Measurements from ENCODE around the gene LRP1. TPM values are rescaled to one million over a fixed set of nuclear protein-coding genes. Genes with fewer than 3 reads are reported as not detected.

The LRP1 gene
- total and polyA plus RNA-seq, 2 experiments from 2014 or later, result 26.6 to 145 TPM

DNA sequence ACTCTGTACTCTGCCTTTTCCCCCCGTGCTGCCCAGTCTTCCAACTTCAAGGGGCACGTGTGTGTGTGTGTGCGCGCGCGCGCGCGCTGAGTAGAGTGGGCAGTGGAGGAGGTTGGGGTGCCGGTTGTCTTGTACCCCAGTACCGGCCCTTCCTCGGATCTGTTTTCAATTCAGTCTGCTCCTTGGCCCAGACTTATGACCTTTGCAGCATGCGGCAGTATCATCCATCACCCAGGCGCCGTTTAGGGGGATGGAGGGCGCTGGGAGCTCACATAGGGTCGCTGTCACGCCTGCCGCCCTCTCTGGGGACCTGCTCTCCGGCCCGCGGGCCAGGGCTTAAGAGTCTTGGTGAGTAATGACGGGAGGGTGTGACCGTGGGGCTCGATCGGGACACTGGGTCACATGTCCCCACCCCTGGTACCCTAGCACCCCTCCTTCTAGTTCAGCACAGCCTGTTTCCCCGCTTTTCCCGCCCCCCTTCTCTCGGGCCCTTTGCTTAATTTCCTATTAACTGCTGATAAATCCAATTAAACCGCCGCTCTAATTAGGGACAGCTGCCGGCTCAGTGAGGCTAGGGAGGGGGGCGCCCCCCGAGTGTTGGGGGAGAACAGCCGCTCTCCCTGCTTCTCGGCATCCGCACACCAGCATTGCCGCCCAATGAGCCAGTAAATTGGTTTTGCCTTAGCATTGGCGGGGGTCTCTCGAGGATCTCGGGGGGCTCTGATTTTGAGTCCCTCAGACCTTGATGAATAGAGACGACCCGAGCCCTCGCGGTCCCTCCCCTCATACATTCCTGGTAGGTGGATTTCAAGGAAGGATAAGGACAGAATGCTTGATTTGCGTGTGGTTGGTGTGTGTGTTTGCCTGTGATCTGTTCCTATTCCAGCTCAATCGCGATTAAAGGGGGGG is 113.4 kb downstream of the LRP1 start:
- H3K4me3 Mint-ChIP-seq, result peak overlapping the region; percentile 79
- no peaks in the 10 kb centered on the region for H3K9me3 Mint-ChIP-seq

DNA sequence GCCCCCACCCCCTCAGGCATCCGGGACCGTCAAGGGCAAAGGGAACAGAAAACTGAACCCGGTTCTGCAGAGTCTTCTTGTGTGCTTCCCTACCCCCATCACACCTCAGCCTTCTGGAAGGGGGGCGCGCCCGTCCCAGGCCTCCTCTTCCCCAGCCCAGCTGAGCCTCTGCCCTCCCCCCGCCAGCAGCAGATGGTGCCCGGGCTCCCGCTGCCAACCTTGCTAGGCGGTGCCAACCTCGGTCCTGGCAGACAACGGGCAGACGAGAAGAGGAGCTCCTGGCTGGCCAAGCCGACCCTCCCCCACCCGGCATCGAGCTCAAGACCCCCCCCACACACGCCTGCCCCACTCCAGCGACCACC is 114.0 kb downstream of the LRP1 start:
- H3K27me3 Mint-ChIP-seq (ENCODE audit: insufficient read depth, low read depth, poor library complexity), result peaks cover 77% of the 10 kb centered on the region
- H3K27me3 ChIP-seq (ENCODE audit: insufficient read depth), result peaks cover 69% of the 10 kb centered on the region
- H3K4me3 Mint-ChIP-seq, result peak overlapping the region; percentile 79
- H3K4me1 ChIP-seq (ENCODE audit: insufficient read depth), result peaks cover 40% of the 10 kb centered on the region
- H3K4me1 Mint-ChIP-seq, result peaks cover 58% of the 10 kb centered on the region
- no peaks in the 10 kb centered on the region; the same call in 1 of the 2 replicates for H4K20me1 ChIP-seq (replicated peaks; ENCODE audit: insufficient read depth)
- no peak overlapping the region for H2AFZ ChIP-seq
- ATAC-seq (no peak), DNase-seq (ENCODE audit: low spot score) (no peak)
- no peaks in the 10 kb centered on the region for H3K9me2 ChIP-seq (ENCODE audit: insufficient read depth)
- no peak overlapping the region for H3K27ac Mint-ChIP-seq
- no peaks in the 10 kb centered on the region; the same call in 2 of the 3 replicates for H3K36me3 Mint-ChIP-seq (ENCODE audit: low read depth)
- H3K9me3 Mint-ChIP-seq, result no peaks in the 10 kb centered on the region
- H3K4me2 ChIP-seq, result peak overlapping the region; percentile 99
- H3K79me2 ChIP-seq (replicated peaks; ENCODE audit: insufficient read depth), result no peaks in the 10 kb centered on the region
- no peaks in the 10 kb centered on the region for H3K36me3 ChIP-seq (ENCODE audit: insufficient read depth)
- H3F3A ChIP-seq (replicated peaks; ENCODE audit: low read depth), result peaks cover 8% of the 10 kb centered on the region
- H3K27ac ChIP-seq (ENCODE audit: low read depth), result no peak overlapping the region
- peak overlapping the region; percentile 85 for H3K4me3 ChIP-seq
- TF ChIP-seq, protein P1, sequence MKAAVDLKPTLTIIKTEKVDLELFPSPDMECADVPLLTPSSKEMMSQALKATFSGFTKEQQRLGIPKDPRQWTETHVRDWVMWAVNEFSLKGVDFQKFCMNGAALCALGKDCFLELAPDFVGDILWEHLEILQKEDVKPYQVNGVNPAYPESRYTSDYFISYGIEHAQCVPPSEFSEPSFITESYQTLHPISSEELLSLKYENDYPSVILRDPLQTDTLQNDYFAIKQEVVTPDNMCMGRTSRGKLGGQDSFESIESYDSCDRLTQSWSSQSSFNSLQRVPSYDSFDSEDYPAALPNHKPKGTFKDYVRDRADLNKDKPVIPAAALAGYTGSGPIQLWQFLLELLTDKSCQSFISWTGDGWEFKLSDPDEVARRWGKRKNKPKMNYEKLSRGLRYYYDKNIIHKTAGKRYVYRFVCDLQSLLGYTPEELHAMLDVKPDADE (IDR thresholded peaks at IDR 0.05), result no peak
- TF ChIP-seq CREB1 (CRISPR knock-in tag; IDR thresholded peaks at IDR 0.05; ENCODE audit: low read depth), result no peak
- TF ChIP-seq, protein P2, sequence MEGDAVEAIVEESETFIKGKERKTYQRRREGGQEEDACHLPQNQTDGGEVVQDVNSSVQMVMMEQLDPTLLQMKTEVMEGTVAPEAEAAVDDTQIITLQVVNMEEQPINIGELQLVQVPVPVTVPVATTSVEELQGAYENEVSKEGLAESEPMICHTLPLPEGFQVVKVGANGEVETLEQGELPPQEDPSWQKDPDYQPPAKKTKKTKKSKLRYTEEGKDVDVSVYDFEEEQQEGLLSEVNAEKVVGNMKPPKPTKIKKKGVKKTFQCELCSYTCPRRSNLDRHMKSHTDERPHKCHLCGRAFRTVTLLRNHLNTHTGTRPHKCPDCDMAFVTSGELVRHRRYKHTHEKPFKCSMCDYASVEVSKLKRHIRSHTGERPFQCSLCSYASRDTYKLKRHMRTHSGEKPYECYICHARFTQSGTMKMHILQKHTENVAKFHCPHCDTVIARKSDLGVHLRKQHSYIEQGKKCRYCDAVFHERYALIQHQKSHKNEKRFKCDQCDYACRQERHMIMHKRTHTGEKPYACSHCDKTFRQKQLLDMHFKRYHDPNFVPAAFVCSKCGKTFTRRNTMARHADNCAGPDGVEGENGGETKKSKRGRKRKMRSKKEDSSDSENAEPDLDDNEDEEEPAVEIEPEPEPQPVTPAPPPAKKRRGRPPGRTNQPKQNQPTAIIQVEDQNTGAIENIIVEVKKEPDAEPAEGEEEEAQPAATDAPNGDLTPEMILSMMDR (conservative IDR thresholded peaks at IDR 0.05; ENCODE audit: low read depth in 2 of 2), result no peak
- no peak for TF ChIP-seq ZNF114 (CRISPR knock-in tag; IDR thresholded peaks at IDR 0.05)
- TF ChIP-seq POLR2AphosphoS5 (IDR thresholded peaks at IDR 0.05; ENCODE audit: low read depth), result no peak
- TF ChIP-seq STAT1 (IDR thresholded peaks at IDR 0.05; ENCODE audit: unreplicated experiment), result no peak
- TF ChIP-seq NANOG (IDR thresholded peaks at IDR 0.05; ENCODE audit: borderline replicate concordance), result no peak
- TF ChIP-seq EZH2 (IDR thresholded peaks at IDR 0.05; ENCODE audit: low read depth, unreplicated experiment), result no peak

More for the DNA sequence above, 113.4 kb downstream of the LRP1 start:
- H3K27ac ChIP-seq (ENCODE audit: low read depth), result no peak overlapping the region
- H3K36me3 ChIP-seq (ENCODE audit: insufficient read depth), result no peaks in the 10 kb centered on the region
- Mint-ChIP-seq H3K36me3 (ENCODE audit: low read depth) (no peaks in the 10 kb centered on the region; the same call in 2 of the 3 replicates), H3K27me3 (ENCODE audit: insufficient read depth, low read depth, poor library complexity) (peaks cover 81% of the 10 kb centered on the region), H3K4me1 (peaks cover 60% of the 10 kb centered on the region), H3K27ac (no peak overlapping the region)
- no peaks in the 10 kb centered on the region; the same call in 1 of the 2 replicates for H4K20me1 ChIP-seq (replicated peaks; ENCODE audit: insufficient read depth)
- no peaks in the 10 kb centered on the region for H3K79me2 ChIP-seq (replicated peaks; ENCODE audit: insufficient read depth)
- H2AFZ ChIP-seq, result no peak overlapping the region
- peak overlapping the region; percentile 85 for H3K4me3 ChIP-seq
- H3K27me3 ChIP-seq (ENCODE audit: insufficient read depth), result peaks cover 75% of the 10 kb centered on the region
- ATAC-seq, result no peak
- peaks cover 8% of the 10 kb centered on the region for H3F3A ChIP-seq (replicated peaks; ENCODE audit: low read depth)
- peaks cover 44% of the 10 kb centered on the region for H3K4me1 ChIP-seq (ENCODE audit: insufficient read depth)
- peak overlapping the region; percentile 99 for H3K4me2 ChIP-seq
- TF ChIP-seq POLR2AphosphoS5 (IDR thresholded peaks at IDR 0.05; ENCODE audit: low read depth) (no peak), JUNB (IDR thresholded peaks at IDR 0.05; ENCODE audit: unreplicated experiment) (no peak), EZH2 (IDR thresholded peaks at IDR 0.05; ENCODE audit: low read depth, unreplicated experiment) (peak; percentile 83)
- TF ChIP-seq, protein P1 (IDR thresholded peaks at IDR 0.05), result no peak
- peak; percentile 20 for DNase-seq (ENCODE audit: low spot score)
- no peaks in the 10 kb centered on the region for H3K9me2 ChIP-seq (ENCODE audit: insufficient read depth)
